NCI-H345 treated with DMSO at 0.1 percent for 48 hours (cell line): ENCODE data around the gene TMEM243.
"Not testable (repeated sequence)": the region's sequence is repeated elsewhere in the genome, so short reads cannot be mapped to it uniquely, and the experiment has no call there.

Source experiments
- DNase-seq: peaks from one replicate; lab custom pipeline; 2025; ENCODE audit not compliant: unreplicated experiment; lab: John Stamatoyannopoulos, UW

The TMEM243 gene

DNA sequence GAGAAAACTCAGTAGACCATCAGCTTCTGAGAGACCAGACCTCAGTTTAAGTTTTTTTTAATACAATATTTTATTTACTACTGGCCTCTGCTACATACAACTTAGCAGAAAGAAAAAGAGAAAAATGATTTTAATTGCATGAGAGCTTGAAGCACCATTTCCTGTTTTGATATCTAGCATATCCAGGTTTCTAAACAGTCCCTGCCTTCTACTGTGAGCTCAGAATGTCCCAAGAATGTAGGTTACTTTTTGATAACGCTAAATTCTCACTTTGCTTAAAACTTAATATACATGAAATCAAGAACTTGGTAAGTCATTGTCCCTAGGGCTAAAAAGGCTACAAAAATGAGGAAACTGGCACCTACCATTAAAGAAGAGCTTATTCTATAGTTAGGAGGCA is 7.0 kb downstream of the TMEM243 start:
- no peak for DNase-seq

DNA sequence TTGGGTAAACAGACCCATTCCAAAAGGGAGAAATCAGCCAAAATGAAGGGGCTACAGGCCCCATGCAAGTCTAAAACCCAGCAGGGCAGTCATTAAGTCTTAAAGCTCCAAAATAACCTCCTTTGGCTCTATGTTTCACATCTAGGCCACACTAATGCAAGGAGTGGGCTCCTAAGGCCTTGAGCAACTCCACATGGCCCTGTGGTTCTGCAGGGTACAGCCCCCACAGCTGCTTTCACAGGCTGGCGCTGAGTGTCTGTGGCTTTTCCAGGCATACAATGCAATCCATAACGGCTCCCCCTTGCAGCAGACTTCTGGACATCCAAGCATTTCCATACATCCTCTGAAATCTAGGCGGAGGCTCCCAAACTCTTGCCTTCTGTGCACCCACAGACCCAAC is 9.0 kb downstream of the TMEM243 start:
- no peak for DNase-seq

DNA sequence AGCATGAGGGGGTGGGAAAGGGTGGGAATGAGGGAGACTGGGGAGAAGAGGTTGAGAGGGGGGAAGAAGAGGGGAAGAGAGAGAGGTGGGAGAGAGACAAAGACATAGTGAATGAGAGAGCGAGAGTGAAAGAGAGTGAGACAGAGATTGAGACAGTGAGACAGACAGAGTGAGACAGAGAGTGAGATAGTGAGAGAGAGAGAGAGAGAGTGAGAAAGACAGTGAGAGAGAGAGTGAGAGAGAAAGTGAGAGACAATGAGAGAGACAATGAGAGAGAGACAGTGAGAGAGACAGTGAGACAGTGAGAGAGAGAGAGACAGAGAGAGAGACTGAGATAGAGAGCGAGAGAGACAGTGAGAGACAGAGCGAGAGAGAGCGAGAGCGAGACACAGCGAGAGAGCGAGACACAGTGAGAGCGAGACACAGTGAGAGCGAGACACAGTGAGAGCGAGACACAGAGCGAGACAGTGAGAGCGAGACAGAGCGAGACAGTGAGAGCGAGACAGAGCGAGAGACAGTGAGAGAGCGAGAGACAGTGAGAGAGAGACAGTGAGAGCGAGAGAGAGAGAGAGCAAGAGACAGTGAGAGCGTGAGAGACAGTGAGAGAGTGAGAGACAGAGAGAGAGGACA is 10.1 kb downstream of the TMEM243 start:
- DNase-seq = no peak

DNA sequence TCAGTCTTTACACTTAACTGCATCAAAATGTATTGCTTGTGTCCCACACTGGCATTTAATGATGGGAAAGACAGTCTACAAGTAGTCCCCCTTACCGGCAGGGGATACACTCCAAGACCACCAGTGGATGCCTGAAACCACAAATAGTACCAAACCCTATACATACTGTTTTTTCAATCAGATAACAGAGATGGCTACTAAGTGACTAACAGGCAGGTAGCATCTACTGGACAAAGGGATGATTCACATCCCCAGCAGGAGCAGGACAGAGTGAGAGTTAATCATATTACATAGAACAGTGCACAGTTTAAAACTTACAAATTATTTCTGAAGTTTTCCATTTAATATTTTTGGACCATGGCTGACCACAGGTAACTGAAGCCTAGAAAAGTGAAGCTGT is 13.2 kb downstream of the TMEM243 start:
- no peak for DNase-seq

DNA sequence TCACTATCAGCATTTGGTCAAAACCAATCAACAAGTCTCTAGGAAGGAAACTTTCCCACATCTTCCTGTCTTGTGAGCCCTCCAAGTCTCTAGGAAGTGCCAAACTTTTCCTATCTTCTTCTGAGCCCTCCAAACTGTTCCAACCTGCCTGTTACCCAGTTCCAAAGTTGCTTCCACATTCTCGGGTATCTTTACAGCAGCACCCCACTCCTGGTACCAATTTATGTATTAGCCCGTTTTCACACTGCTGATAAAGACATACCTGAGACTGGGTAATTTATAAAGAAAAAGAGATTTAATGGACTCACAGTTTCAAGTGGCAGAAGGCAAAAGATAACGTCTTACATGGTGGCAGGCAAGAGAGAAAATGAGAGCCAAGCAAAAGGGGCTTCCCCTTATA is 13.8 kb downstream of the TMEM243 start:
- DNase-seq = not testable (repeated sequence)

DNA sequence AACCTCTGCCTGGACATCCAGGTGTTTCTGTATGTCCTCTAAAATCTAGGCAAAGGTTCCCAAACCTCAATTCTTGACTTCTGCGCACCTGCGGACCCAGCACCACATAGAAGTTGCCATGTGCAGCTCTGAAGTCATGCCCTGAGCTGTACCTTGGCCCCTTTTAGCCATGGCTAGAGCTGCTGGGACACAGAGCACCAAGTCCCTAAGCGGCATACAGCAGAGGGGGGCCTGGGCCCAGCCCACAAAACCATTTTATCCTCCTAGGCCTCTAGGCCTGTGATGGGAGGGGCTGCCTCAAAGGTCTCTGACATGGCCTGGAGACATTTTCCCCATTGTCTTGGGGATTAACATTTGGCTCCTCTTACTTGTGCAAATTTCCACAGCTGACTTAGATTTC is 14.6 kb downstream of the TMEM243 start:
- no peak for DNase-seq

DNA sequence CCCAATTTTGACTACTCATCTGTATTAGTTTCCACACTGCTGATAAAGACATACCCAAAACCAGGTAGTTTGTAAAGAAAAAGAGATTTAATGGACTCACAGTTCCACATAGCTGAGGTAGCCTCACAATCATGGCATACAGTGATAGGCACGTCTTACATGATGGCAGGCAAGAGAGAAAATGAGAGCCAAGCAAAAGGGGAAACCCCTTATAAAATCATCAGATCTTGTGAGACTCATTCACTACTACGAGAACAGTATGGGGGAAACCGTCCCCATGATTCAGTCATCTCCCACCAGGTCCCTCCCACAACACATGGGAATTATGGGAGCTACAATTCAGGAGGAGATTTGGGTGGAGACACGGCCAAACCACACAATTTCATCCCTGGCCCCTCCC is 15.6 kb downstream of the TMEM243 start:
- not testable (repeated sequence) for DNase-seq

DNA sequence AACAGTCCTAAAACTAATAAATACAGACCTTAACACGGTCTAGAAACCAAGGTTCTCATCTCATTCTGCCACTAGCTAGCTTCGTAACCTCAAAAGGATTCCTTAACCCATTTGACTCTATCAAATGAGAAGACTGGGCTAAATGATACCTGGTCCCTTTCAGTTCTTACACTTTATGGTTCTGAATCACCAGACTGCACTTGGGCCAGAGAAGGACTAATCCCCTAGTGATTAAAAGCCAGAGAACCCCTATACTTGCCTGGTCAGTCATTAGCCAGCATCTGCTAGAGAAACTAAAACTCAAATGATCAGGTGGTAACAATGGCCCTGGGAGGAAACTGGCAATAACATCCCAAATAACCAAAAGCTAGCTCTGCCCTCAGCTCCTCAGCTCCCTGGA is 16.8 kb downstream of the TMEM243 start:
- no peak for DNase-seq

DNA sequence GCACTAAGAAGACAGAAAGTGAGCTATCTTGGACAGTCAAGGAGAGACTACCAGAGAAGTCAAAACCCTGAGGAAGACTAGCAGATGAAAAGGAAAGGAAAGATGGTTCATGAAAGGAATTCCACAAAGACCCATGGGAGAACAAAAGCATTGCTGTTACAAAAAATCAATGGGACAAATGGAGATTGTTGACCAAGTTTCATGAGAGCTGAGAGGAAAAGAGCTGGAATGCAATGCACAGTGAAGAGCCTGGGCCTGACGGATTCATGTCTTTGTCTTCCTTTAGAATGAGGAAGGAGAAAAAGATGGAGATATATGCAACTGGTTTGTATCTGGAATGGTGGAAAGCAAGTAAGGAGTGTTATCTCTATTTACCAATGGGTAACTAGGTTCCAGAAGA is 17.3 kb downstream of the TMEM243 start:
- DNase-seq = no peak

DNA sequence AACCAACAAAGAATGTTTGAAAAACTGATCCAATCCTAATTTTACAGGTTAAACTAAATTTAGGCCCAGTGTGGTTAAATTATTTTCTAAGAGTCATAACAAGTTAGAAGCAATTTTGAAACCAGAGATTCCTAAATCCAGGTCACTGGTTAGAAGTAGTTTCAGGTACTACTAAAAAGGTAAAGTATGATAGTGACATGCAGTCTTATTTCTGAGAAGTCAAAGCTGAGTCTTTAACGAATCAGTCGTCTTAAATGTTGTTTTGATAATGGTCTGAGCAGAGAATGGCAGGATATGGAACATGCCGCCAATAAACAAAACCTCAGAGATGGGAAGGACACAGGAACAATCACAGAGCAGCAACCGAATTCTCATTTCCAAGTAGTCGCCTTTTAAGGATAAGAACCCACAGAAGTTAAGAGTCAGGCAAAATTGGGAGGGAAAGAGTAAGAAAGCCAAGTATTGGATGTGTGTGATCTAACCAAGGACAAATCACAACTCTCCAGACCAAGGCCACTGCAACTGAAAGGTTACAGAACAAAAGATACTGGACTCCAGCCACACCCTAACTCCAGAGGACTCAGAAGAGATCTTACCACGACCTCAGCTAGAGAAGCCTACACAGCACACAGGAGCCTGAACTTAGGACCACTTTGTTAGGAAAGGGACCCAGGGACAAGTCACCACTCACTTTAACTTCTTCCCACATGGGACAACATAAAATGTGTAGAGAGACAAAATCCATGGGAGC is 19.7 kb downstream of the TMEM243 start:
- DNase-seq = no peak

DNA sequence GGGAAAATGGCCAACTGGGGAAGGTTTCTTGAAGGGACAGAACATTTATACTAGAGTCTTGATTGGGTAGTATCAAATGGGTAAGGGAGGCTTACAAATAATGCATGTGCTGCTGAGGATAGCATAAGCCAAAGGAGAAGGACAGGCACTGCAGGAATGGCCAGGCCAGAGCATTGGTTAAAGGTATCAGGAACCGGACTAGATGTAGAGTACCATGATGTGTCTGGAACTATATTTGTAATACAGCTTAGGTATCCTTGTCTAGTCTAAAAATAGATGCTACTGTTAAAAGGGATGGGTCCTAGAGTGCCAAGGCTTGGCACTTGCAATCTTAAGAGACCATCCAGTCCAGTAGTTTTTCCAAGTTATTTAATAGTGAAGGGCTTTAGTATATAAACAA is 20.3 kb downstream of the TMEM243 start:
- no peak for DNase-seq

DNA sequence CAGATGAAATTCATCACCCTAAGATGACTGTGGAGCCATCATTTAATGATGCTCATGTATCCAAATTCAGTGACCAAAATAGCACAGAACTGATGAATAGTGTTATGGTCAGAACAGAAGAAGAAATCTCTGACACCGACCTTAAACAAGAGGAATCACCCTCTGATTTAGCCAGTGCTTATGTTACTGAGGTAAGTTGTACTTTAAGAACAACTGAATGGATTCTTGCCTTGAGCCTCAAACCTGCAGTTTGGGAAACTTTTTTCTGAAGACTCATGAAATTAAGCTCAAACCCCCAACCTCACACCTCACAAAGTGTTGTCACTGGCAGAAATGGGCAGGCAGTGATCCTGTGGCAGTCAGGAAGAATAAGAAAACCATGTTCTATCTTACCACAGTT is 25.6 kb downstream of the TMEM243 start:
- no peak for DNase-seq

DNA sequence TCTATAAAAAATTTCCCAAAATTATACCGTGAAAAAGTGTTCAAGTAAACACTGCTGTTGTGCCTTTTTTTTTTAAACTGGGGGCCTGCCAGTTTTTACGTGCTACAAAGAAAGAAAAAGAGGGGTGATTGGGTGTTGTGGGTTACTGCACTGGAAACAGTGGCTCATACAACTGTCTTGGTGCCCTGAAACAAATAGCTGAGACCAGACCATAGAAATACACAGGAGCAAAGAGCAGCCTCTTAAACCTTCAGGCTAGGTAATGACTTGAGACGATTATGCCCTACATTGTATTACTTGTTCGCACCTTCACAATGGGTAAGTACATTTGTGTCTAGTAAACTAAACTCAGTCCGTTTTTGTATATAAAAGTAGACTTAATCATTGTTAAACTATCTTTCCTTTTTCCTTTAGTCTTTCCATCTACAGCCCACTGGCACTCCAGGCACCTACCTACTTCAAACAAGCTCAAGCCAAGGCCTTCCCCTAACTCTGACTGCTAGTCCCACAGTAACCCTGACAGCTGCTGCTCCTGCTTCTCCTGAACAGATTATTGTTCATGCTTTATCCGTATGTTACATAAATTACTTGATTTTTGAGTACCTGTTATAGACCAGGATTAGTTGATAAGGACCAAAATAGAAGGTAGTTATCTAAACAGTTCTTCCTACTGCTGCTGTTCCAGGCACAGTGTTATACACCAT is 26.6 kb downstream of the TMEM243 start:
- DNase-seq = no peak

DNA sequence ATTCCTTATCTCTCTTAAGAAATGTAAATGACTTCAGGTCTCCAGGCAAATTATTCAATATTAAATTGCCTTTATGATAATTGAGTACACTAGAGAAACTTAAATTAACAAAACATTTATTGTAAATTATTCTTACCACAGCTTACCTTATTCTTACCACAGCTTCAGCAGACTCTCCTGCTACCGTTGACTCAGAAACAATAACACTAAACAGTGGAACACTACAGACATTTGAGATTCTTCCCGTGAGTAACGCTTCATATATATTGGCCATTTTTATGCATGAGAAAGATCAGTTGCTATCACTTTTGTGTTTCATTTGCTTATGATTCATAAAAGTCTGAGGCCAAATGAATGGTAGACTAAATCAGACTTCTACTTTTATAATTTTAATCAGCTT is 28.7 kb downstream of the TMEM243 start:
- no peak for DNase-seq

DNA sequence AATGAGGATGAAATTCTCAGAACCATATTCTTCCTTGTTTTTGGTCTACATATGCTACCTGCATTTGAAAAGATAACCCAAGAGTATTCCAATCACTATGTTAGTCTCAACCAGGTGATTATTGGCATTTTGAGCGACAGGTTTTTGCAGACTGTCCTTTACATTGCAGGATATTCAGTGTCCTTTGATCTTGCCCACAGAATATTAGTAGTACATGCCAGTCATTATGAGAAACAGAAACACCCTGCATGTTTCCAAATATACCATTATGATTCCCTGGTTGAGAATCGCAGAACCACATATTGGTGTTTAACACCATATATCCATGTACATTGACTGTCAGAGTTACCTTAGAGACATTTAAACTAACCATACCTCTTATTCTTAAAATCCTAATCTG is 30.6 kb downstream of the TMEM243 start:
- DNase-seq = no peak

DNA sequence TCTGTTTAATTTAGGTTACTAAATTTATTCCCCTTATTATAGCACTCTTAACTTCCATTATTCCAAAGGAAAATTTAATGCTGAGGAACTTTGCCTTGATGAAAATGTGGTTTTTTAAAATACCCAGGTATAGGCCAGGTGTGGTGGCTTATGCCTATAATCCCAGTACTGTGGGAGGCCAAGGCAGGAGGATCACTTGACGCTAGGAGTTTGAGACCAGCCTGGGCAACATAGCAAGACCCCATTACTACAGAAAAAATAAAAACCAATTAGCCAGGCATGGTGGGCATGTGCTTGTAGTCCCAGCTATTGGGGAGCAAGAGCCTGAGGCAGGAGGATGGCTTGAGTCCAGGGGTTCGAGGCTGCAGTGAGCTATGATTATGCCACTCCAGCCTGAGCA is 32.4 kb downstream of the TMEM243 start:
- DNase-seq = no peak

DNA sequence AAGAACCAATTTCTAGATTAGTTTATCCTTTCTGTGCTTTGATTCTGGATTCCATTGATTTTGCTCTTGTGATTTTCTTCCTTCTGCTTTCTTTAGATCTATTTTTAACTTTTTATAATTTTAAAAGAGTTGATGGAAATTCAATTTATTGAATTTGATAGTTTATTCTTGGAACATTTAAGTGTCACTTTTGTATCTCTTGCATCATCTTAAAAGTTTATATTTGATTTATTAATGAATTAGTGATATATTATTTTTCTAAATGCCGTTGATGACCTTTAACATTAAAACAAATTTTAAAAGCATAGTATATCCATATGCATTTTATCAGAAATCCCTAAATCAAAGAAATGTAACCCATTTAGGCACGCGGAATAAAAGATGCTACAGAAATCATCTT is 40.4 kb downstream of the TMEM243 start:
- no peak for DNase-seq

DNA sequence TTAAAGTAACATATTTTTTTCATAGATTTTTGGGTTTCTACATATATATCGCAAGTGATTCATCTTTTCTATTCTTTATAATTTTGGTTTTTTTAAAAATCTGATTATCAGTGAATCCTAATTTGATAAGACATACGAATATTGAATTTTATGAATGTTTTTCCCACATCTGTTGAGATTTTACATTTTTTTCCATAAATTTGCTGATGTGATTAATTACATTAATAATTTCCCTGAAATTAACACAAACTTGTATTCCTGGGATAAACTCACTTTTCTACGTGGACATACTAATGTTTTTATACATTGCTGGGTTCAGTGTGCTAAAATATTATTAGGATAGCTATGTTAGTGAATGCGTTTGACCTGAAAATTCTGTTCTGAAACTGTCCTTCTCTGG is 41.2 kb downstream of the TMEM243 start:
- DNase-seq = no peak

DNA sequence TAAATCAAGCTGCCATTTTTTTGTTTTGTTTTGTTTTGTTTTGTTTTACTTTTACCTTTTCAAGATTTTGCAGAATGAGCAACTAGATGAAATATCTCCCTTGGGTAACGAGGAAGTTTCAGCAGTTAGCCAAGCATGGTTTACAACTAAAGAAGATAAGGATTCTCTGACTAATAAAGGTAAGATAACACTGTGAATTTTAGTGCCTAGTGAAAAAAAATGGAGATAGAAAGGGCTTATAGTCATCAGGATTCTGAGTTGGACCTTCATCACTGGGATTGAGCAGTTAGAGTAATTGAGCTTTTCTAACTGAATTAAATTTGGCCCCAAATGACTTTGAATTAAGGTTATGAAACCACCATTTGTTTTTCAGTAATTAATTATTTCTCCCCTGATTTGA is 46.1 kb downstream of the TMEM243 start:
- DNase-seq = no peak

DNA sequence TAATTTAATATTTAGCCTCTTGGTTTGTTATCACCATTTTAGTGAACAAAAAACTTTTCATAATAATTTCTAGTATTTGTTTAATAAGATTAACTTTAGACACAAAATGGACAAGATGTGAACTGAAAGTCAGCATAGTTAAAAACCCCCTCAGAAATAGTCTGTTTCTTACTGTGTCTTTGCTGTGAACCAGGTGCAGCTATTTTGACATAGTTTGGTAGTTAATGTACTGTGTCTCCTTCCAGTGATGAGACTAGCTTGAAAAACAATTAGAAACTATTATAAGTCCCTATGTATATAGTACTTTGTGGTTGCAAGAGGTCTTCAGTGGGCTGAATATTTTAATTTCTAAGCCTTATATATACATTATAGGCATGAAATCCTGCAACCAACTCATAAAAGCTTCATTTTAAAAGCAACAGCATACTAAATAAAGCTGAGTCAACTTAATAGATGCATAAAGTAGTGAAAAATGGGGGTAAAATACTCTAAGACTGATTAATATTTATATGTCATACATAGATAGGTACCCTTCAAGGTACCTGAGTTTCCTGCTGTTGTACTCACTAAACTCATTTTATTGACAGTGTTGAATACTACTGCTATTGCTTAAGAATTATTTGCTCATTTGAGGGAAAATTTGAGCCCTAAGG is 48.1 kb downstream of the TMEM243 start:
- no peak for DNase-seq

DNA sequence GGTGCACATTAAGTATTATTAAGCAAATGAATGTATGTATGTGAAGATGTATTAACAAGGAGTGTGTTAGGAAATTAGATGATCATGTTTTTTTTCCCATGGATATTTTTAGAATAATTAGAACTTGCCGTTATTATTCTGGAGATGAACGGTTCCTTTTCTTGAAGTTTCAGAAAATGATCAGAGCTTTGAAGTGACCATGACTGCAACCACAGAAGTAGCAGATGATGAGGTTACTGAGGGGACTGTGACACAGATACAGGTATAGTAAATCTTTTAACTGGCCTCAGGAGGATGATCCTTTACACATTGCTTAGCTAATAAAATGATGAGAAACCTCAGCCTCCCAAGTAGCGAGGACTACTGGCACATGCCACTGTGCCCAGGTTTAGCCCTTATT is 48.7 kb downstream of the TMEM243 start:
- no peak for DNase-seq

DNA sequence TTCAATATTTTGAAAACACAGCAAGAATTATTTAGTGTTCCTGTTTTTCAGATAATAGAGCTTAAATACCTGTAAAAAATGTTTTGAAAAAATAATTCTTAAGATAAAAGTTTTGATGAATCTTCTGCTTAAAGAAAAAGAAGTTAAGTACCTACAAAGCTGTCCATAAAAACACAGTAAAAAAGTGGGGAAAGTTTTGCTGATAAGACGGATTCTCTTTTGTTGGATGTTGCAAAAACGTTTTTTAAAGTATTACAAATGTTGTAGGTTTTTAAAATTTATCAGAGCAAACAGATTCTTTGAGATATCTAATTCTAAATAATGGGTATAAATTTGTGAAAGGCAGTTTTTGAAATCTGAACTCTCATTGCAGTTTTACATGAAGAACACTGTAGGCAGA is 55.1 kb downstream of the TMEM243 start:
- no peak for DNase-seq
